ENCODE measurements around the gene PRSS27.

The PRSS27 gene

GRCh38 chr16:2675714-2676113 lies 44.3 kb downstream of the PRSS27 start (continued):
- TF ChIP-seq ZNF488 (tag by site-specific recombination; IDR thresholded peaks at IDR 0.05) (no peak), MYNN (tag by site-specific recombination; IDR thresholded peaks at IDR 0.05; ENCODE audit: borderline replicate concordance) (no peak), WT1 (tag by site-specific recombination; IDR thresholded peaks at IDR 0.05) (no peak), ZNF585B (tag by site-specific recombination; IDR thresholded peaks at IDR 0.05) (no peak)

GRCh38 chr16:2675021-2675420 lies 45.0 kb downstream of the PRSS27 start:
- Histone ChIP-seq H3K27ac (ENCODE audit: extremely low read depth, low read depth, low read length) (no peak overlapping the region), H3K36me3 (ENCODE audit: control insufficient read depth in 2 of 2, insufficient read depth in 1 of 2, low read length in 2 of 2) (no peaks in the 10 kb centered on the region), H3K4me3 (ENCODE audit: low read depth, low read length) (no peak overlapping the region), H3K9me3 (ENCODE audit: control insufficient read depth, insufficient read depth, low read depth, low read length) (no peaks in the 10 kb centered on the region), H3K4me1 (ENCODE audit: control insufficient read depth, insufficient read depth, low read length) (peaks cover 7% of the 10 kb centered on the region)
- ChIA-PET POLR2A (no interaction called here), CTCF (no interaction called here)
- TF ChIP-seq HOXD13 (CRISPR knock-in tag; IDR thresholded peaks at IDR 0.05; ENCODE audit: borderline replicate concordance) (no peak), SCRT1 (tag by site-specific recombination; IDR thresholded peaks at IDR 0.05; ENCODE audit: borderline replicate concordance) (no peak), ZNF513 (tag by site-specific recombination; IDR thresholded peaks at IDR 0.05) (no peak), ZNF654 (tag by site-specific recombination; IDR thresholded peaks at IDR 0.05; ENCODE audit: low read depth) (no peak), ZNF239 (tag by site-specific recombination; IDR thresholded peaks at IDR 0.05) (no peak), ZNF560 (tag by site-specific recombination; IDR thresholded peaks at IDR 0.05; ENCODE audit: borderline replicate concordance) (no peak), BCL6B (tag by site-specific recombination; IDR thresholded peaks at IDR 0.05) (no peak), ZNF776 (tag by site-specific recombination; IDR thresholded peaks at IDR 0.05; ENCODE audit: borderline replicate concordance) (no peak), ZNF362 (tag by site-specific recombination; IDR thresholded peaks at IDR 0.05) (no peak), ZNF521 (tag by site-specific recombination; IDR thresholded peaks at IDR 0.05) (no peak), ZNF280C (tag by site-specific recombination; IDR thresholded peaks at IDR 0.05) (no peak), ZNF146 (tag by site-specific recombination; IDR thresholded peaks at IDR 0.05) (no peak), BCL11A (tag by site-specific recombination; IDR thresholded peaks at IDR 0.05; ENCODE audit: low read depth) (no peak), ZNF585B (tag by site-specific recombination; IDR thresholded peaks at IDR 0.05) (no peak)
